OCI-LY7 (cell line): ENCODE data around the gene HINT1. TPM values are rescaled to one million over a fixed set of nuclear protein-coding genes. Genes with fewer than 3 reads are reported as not detected.

Experiments
- BruUV-seq: library from RNA; stranded (reverse); fragments of 400-500 nt; replicated peaks from 2 replicates; lab custom pipeline; 2021; lab: Mats Ljungman, UMichigan
- CTCF ChIA-PET: fragments of 300-600 bp; sonication (Branson Sonifier 250); formaldehyde crosslinking; loops from one replicate; lab custom pipeline; 2022; ENCODE audit warnings: antibody characterized with exemption; ENCODE audit not compliant: unreplicated experiment; lab: Charles Lee
- POLR2A ChIA-PET: fragments of 300-600 bp; sonication (Branson Sonifier 250); formaldehyde crosslinking; loops from one replicate; lab custom pipeline; 2022; ENCODE audit warnings: antibody characterized with exemption; lab: Charles Lee
- DNase-seq: peaks from one replicate; pipeline ENCODE4 v3.0.0-alpha.2; 2015; ENCODE audit warnings: low spot score
- H2AFZ ChIP-seq: fragments of 200-600 bp; sonication (generic), shearing (Covaris generic); 2 replicates; pipeline ENCODE4 v1.6.1; 2014; ENCODE audit warnings: mild to moderate bottlenecking, antibody characterized with exemption, low read length, moderate library complexity
- H3K27ac ChIP-seq: fragments of 200-600 bp; sonication (generic); 2 replicates; pipeline ENCODE4 v1.5.1; 2014; ENCODE audit warnings: mixed run types, low read depth, mild to moderate bottlenecking, moderate library complexity, low read length, inconsistent platforms; ENCODE audit not compliant: poor library complexity, severe bottlenecking
- H3K36me3 ChIP-seq: fragments of 200-600 bp; sonication (generic); 2 replicates; pipeline ENCODE4 v1.6.1; 2014; ENCODE audit warnings: mild to moderate bottlenecking, antibody characterized with exemption, low read length, moderate library complexity, mixed read lengths; ENCODE audit not compliant: insufficient read depth
- H3K4me1 ChIP-seq: fragments of 200-600 bp; sonication (generic); 2 replicates; pipeline ENCODE4 v1.5.1; 2014; ENCODE audit warnings: mild to moderate bottlenecking, low read length; ENCODE audit not compliant: insufficient read depth, poor library complexity, severe bottlenecking
- H3K4me2 ChIP-seq: fragments of 200-600 bp; sonication (generic); 2 replicates; pipeline ENCODE4 v1.6.1; 2014; ENCODE audit warnings: mild to moderate bottlenecking, low read length
- H3K4me3 ChIP-seq: fragments of 200-600 bp; sonication (generic); 2 replicates; pipeline ENCODE4 v1.5.1; 2014; ENCODE audit warnings: mild to moderate bottlenecking, low read depth, low read length; ENCODE audit not compliant: poor library complexity, severe bottlenecking
- H3K79me2 ChIP-seq: fragments of 200-600 bp; sonication (generic); 2 replicates; pipeline ENCODE4 v1.6.1; 2016; ENCODE audit warnings: low read depth, mild to moderate bottlenecking, low read length, moderate library complexity, mixed read lengths; ENCODE audit not compliant: insufficient read depth
- H3K9me2 ChIP-seq: fragments of 200-600 bp; sonication (generic); 2 replicates; pipeline ENCODE4 v1.6.1; 2016; ENCODE audit warnings: mild to moderate bottlenecking, low read length, mixed read lengths; ENCODE audit not compliant: insufficient read depth
- H3K9me3 ChIP-seq: fragments of 200-600 bp; sonication (generic); 2 replicates; pipeline ENCODE4 v1.6.1; 2014; ENCODE audit warnings: mild to moderate bottlenecking, mixed run types, low read length, mixed read lengths
- H4K20me1 ChIP-seq: fragments of 200-600 bp; sonication (generic); 2 replicates; pipeline ENCODE4 v1.6.1; 2014; ENCODE audit warnings: mild to moderate bottlenecking, antibody characterized with exemption, low read length, moderate library complexity, mixed read lengths; ENCODE audit not compliant: insufficient read depth
- CTCF ChIP-seq: fragments of 200-600 bp; sonication (generic); conservative IDR thresholded peaks from 2 replicates; pipeline ENCODE4 v1.5.1; 2014; ENCODE audit warnings: mild to moderate bottlenecking, antibody characterized with exemption, low read length, moderate library complexity, mixed read lengths
- EZH2phosphoT487 ChIP-seq: fragments of 200-600 bp; sonication (generic); IDR thresholded peaks from 2 replicates; pipeline ENCODE4 v1.6.1; 2018; ENCODE audit warnings: low read depth, borderline replicate concordance, mild to moderate bottlenecking, mixed run types, antibody characterized with exemption, low read length, moderate library complexity, mixed read lengths
- intact Hi-C: fragments of 100-400 bp; cut with micrococcal nuclease; formaldehyde crosslinking; loops from one replicate; pipeline ENCODE4 v1.10.0; 2022; ENCODE audit not compliant: unreplicated experiment
- total RNA-seq, 2 experiments: library from RNA; depleted of rRNA in 1 of 2; stranded (reverse); fragments of >200 nt in 1 of 2; shearing (Covaris generic) in 1 of 2; gene quantifications; 2 replicates each; pipeline ENCODE4 v1.2.3, GENCODE V29; 2014 to 2022

HINT1 gene
- total RNA-seq, 2 experiments from 2014 or later: 246 to 343 TPM

DNA sequence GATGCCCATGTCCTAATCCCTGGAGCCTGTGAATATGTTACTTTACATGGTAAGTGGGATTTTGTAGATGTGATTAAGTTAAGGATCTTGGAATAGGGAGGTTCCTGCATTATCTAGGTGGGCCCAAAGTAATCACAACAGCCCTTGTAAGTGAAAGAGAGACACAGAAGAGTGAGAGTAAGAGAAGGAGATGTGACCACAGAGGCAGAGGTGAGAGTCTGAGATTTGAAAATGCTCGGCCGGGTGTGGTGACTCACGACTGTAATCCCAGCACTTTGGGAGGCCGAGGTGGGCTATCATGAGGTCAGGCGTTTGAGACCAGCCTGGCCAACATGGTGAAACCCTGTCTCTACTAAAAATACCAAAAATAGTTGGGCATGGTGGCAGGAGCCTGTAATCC lies 2.6 kb upstream of the HINT1 start:
- no TSS peak for BruUV-seq
- POLR2A ChIA-PET: interaction anchor here (1.1 kb wide), 1 partner anchor 98 kb away, joined by 4 read pairs; no protein-coding TSS in a partner anchor
- no peak for DNase-seq

DNA sequence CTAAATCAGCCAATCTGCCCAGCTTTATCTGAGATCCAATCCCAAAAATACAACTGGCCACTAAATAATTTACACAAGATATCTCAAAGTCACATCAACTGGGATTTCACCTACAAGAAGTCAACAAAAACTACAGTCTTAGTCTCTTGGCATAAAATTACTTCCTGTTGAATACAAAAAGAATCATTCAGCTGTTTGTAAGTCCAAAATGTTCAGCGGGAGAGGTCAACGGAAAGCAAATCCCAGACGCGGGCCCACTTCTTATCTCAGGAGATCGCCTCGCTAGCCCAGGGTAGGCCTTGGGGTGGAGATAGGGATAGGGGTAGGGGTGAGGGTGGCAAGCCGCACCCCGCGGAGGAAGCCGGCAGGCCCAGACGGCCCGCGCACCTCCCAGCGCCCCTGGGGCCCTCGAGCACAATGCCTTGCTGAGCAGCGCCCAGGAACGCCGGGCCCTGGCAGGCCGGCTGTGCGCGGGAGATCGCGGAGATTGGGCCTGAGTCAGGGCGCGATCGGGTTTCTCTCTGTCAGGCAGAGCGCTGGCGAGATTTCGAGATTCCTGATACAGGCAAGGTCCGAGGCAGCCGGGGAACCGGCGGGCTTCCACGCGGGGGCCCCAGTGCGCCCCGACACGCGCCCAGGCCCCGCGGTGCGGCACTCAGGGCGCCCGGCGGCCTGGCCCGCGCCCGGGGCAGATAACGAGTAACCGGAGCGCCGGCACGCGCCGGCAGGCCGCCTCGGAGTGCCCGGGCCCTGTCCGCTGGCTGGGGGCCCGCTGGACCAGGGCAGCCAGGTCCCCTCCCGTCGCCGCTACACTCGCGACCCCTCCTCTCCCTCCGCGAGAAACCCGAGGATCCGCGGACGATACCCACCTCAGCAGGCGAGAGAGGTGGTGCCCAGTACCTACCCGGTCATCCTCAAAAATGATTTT lies 601 bp downstream of the HINT1 start:
- H3K27ac ChIP-seq: peak overlapping the region; percentile 75
- peaks cover 23% of the 10 kb centered on the region for H3K4me1 ChIP-seq
- intact Hi-C loops: loop anchor here (1.0 to 10.0 kb wide), 6 partner anchors 45 to 840 kb away; partner anchors contain the start of genes CDC42SE2, FNIP1 and RAPGEF6
- peak overlapping the region; percentile 83 for H3K4me2 ChIP-seq
- DNase-seq: peak; percentile 86
- no peaks in the 10 kb centered on the region for H3K9me2 ChIP-seq
- H4K20me1 ChIP-seq: peaks cover 7% of the 10 kb centered on the region; the same call in 1 of the 2 replicates
- peaks cover 43% of the 10 kb centered on the region for H3K36me3 ChIP-seq
- TF ChIP-seq CTCF: peak; percentile 31; the same call in 1 of the 2 replicates
- TF ChIP-seq EZH2phosphoT487: no peak
- H3K9me3 ChIP-seq: no peaks in the 10 kb centered on the region
- no TSS peak for BruUV-seq
- ChIA-PET POLR2A (interaction anchor here (0.6 to 1.9 kb wide), 13 partner anchors 9 to 218 kb away, joined by 3 to 12 read pairs (median 4); partner anchors contain the start of gene CDC42SE2), CTCF (interaction anchor here (0.6 to 1.3 kb wide), 2 partner anchors 217 kb away, joined by 3 to 9 read pairs; no protein-coding TSS in a partner anchor)
- H3K4me3 ChIP-seq: peak overlapping the region; percentile 74
- H2AFZ ChIP-seq: peak overlapping the region; percentile 82; the same call in 1 of the 2 replicates
- peaks cover 45% of the 10 kb centered on the region for H3K79me2 ChIP-seq

More for the DNA sequence above, 2.6 kb upstream of the HINT1 start:
- peaks cover 35% of the 10 kb centered on the region for H3K79me2 ChIP-seq
- TF ChIP-seq CTCF: no peak
- TF ChIP-seq EZH2phosphoT487: no peak
- peaks cover 11% of the 10 kb centered on the region for H3K36me3 ChIP-seq
- H3K9me3 ChIP-seq: no peaks in the 10 kb centered on the region
- no peak overlapping the region for H2AFZ ChIP-seq
- no peak overlapping the region for H3K4me2 ChIP-seq
- intact Hi-C loops: loop anchor here (10.0 kb wide), 2 partner anchors 467 to 627 kb away; partner anchors contain the start of genes FNIP1 and RAPGEF6
- H3K27ac ChIP-seq: no peak overlapping the region
- H4K20me1 ChIP-seq: peaks cover 7% of the 10 kb centered on the region; the same call in 1 of the 2 replicates
- peaks cover 35% of the 10 kb centered on the region for H3K4me1 ChIP-seq
- CTCF ChIA-PET: no interaction called here
- H3K9me2 ChIP-seq: no peaks in the 10 kb centered on the region
- no peak overlapping the region for H3K4me3 ChIP-seq
